PFSK-1 (cell line): ENCODE measurements around the gene SLCO2B1.

Experiments used
- POLR2AphosphoS5 ChIP-seq: IDR thresholded peaks from 2 replicates; pipeline ENCODE4 v1.6.1; 2012; ENCODE audit warnings: low read depth, mild to moderate bottlenecking, control low read depth, low read length, moderate library complexity
- REST ChIP-seq, 2 experiments: IDR thresholded peaks; 2 replicates each; pipeline versions ENCODE4 v1.6.1 to v1.8.0; 2011 to 2012; ENCODE audit warnings: low read depth in 2 of 2, low read length in 2 of 2, control low read depth in 1 of 2, inconsistent platforms in 1 of 2, mild to moderate bottlenecking in 1 of 2, moderate library complexity in 1 of 2; ENCODE audit not compliant: insufficient read depth in 1 of 2
- SIN3A ChIP-seq: IDR thresholded peaks from 2 replicates; pipeline ENCODE4 v1.6.1; 2012; ENCODE audit warnings: mild to moderate bottlenecking, low read length, moderate library complexity, borderline replicate concordance; ENCODE audit not compliant: insufficient read depth
- TAF1 ChIP-seq: IDR thresholded peaks from 2 replicates; pipeline ENCODE4 v1.6.1; 2012; ENCODE audit warnings: low read length, control low read depth, borderline replicate concordance; ENCODE audit not compliant: insufficient read depth

DNA sequence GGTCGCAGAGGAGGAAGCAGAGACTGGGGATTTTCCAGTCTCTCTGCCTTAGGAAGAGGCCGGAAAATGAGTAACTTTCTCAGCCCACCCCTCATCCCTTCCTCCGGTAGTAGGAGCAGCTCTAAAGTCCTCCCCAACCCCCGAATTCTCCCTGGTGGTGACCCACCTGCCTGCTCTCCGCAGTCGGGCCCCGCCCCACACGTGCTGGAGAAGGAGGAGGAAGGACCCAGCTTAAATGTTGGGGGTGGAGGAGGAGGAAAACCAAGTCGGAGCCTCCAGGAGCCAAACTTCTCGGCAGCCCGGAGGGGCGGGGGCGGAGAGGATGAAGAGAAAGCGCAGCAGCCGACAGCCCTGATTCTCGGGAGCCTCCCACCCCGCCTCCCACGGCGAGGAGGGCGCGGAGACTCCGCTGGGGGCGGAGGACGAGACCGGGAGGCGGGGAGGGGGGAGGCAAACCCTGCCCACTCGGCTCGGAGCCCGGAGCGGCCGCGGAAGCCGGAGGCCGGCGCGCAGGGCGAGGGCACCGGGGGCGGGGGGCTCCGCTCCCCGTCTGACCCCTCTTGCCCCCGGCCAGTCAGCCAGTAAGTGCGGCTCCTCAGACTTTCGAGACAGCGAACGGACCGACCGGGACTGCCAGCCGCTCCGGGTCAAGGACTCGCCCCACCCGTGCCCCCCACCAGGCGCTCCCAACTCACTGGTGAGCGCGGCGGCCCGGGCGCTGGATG, 89.6 kb downstream of the SLCO2B1 start, which contains the start of gene TPBGL:
- TF ChIP-seq REST (IDR thresholded peaks at IDR 0.05; ENCODE audit: insufficient read depth in 1 of 2, low read depth in 2 of 2, low read length in 2 of 2) (no peak), POLR2AphosphoS5 (no peak), TAF1 (no peak), SIN3A (no peak)
